ENCODE measurements around the gene ME2.
"Not testable (repeated sequence)": the region's sequence is repeated elsewhere in the genome, so short reads cannot be mapped to it uniquely, and the experiment has no call there.

The ME2 gene

DNA sequence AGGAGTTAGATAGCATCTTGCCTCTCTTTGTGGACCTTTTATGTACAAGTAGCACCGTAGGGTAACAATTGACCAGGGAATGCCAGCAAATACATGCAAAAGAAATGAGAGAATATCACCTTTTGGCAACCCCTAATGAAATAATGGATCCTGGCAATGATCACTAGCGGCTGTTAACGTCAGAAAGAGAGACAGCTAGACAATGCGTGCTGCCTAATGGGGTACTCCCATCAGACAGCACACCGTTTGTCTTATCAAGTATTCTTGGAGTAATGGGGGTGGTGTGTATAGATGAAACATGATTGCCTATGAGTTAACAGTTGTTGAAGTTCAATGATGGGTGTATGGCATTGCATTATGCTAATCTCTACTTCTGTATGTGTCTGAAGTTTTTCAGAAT, 90.5 kb downstream of the ME2 start:
- in situ Hi-C loops (cut with MboI; ENCODE audit: low sequenced_read_pairs), result no loop called here

DNA sequence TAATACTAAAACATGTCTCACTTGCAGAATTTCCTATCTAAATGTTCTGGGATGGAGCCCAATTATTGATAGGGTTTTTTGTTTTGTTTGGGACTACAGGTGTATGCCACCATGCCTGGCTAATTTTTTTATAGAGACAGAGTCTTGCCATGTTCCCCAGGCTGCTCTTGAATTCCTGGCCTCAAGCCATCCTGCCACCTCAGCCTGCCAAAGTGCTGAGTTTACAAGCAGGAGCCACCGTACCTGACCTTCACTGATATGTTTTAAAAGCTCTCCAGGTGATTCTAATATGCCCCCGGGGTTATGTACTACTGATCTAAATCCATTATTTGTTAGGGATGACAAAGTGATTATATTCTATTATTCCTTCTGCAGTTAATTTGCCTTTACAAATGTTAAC, 91.1 kb downstream of the ME2 start:
- in situ Hi-C loops (cut with MboI; ENCODE audit: low sequenced_read_pairs), result no loop called here

DNA sequence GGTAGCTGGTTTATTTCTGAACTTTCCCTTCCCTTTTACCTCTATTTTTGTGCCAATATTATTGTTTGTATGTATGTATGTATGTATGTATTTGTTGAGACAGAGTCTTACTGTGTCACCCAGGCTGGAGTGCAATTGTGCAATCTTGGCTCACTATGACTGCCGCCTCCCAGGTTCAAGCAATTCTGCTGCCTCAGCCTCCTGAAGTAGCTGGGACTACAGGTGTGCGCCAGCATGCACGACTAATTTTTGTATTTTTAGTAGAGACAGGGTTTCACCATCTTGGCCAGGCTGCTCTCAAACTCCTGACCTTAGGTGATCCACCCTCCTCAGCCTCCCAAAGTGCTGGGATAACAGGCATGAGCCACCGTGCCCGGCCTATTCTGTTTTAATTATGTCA, 93.5 kb downstream of the ME2 start:
- in situ Hi-C loops (cut with MboI; ENCODE audit: low sequenced_read_pairs), result not testable (repeated sequence)

DNA sequence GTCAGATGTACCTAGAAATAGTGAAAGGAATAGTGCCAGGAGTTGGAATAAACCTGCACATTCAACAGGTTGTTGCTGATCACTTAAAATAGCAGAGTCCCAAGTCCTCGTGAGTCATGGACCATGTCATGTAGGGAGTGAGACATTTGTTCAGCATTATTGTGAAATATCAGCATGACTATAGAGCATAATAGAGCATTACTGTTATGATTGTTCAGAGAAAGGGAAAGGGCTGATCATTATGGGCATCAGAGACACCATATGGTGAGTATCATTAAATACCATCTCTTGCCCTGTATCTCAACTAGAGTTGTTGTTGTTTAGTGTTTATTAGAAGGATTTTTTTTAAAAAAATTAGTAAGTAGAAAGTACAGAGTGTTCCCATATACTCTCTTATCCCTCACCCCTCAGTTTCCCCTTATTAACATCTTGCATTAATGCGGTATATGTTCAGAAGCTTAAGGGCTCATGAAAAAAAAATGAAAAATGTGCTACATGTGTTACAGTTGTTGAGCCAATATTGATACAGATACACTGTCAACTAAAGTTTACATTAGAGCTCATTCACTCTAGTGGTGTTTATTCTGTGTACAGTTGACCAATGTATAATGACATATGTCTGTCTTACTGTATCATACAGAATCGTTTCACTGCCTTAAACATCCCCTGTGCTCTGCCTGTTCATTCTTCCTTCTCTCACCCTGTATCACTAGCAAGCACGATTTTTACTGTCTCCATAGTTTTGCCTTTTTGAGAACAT, 94.6 kb downstream of the ME2 start:
- in situ Hi-C loops (cut with MboI; ENCODE audit: low sequenced_read_pairs), result no loop called here

DNA sequence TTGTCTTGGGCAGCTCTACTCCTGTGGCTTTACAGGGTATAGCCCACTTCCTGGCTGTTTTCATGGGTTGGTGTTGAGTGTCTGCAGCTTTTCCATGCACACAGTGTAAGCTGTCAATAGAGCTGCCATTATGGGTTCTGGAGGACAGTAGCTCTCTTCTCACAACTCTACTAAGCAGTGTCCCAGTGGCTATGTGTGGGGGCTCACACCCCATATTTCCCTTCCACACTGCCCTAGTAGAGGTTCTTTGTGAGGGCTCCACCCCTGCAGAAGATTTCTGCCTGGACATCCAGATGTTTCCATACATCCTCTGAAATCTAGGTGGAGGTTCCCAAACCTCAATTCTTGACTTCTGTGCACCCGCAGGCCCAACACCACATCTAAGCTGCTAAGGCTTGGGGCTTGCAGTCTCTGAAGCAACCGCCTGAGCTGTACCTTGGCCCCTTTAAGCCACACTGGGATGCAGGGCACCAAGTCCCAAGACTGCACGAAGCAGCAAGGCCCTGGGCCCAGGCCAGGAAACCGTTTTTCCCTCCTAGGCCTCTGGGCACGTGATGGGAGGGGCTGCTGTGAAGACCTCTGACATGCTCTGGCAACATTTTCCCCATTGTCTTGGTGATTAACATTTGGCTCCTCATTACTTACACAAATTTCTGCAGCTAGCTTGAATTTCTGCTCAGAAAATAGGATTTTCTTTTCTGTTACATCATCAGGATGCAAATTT, 98.3 kb downstream of the ME2 start:
- in situ Hi-C loops (cut with MboI; ENCODE audit: low sequenced_read_pairs), result no loop called here

DNA sequence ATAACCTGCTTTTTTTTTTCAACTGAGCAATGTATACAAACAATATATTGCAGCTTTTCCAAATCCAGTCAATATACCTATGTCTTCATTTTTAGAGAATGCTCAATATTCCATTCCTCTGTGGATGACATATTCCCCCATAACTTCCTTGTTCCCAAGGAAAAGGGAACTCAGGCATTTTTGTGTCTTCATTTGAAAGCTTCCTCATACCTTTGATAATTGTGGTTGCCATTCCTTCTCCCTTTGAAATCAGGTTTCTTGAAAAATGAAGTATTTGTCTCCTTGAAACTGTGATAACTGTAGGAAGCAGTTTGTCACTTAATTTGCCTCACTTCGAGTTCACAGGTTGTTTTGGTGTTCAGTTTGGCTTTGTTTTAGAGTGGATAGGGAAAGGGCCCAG, 102.5 kb downstream of the ME2 start:
- in situ Hi-C loops (cut with MboI; ENCODE audit: low sequenced_read_pairs), result no loop called here

DNA sequence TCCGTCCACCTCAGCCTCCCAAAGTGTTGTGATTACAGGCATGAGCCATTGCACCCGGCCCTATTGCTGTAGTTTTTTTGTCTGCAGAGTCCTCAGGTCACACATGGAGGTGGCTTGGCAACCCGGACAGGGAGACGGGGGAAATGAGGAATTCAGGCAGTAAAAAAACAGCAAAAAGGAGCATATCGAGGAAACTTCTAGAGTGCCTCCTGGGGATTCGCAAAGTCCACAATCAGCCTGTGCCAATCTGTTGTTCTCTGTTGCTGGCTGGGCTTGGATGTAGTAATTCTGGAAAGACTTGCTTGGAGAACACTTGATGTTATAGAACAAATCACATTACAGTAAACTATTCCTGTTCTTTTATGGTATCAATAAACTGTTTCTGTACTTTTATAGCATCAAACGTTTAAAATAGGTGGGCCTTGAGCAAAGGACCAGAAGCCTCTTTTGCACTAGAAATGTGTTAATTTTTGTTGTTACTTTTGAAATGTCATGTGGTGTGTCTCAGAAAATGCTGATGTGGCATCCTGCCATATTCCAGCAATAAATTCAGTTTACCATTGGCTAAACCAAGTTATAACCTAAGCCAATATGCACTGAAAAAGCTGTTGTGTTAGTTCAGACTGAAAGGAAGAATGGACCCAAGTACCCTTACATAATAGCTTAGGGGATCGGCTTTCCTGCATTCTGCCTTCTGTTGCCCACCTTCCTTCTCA, 103.3 kb downstream of the ME2 start:
- in situ Hi-C loops (cut with MboI; ENCODE audit: low sequenced_read_pairs), result no loop called here

DNA sequence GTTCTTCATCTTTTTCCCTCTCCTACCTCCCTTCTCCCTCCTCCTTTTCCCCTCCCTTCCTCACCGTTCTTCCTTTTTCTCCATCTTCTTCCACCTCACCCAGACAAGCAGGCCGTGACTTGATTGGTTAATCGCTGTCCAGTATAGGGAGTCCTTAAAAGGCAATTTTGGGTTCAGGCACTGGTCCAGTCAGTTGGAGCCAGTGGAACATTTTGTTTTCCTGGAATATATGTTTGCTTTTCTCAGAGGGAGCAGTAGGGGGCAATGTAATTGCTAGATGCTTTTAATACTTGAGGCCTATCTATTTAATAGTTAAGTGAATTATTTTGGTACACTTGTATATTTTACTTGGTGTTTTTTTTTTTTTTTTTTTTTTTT, 103.9 kb downstream of the ME2 start:
- in situ Hi-C loops (cut with MboI; ENCODE audit: low sequenced_read_pairs), result no loop called here

DNA sequence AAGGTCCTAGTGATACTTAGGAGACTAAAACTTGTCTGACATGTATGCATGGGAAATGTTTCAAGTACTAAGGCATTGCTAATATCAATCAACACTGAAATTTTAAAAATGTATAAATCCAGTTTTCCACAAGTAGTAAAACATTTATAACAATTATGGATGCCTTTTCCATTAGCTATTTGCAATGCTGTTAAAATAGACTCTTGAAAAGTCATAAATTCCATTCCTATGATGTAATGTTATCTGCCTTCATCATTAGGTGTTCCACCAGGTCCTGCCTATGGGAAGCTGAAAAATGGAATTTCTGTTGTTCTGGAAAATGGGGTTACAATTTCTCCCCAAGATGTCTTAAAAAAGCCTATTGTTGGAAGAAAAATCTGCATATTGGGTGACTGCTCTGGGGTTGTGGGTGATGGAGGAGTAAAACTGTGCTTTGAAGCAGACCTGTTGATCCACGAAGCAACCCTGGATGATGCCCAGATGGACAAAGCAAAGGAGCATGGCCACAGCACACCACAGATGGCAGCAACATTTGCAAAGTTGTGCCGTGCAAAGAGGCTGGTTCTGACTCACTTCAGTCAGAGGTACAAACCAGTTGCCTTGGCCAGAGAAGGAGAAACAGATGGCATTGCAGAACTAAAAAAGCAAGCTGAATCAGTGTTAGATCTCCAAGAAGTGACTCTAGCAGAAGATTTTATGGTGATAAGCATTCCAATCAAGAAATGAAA, 107.6 kb downstream of the ME2 start:
- in situ Hi-C loops (cut with MboI; ENCODE audit: low sequenced_read_pairs), result no loop called here

DNA sequence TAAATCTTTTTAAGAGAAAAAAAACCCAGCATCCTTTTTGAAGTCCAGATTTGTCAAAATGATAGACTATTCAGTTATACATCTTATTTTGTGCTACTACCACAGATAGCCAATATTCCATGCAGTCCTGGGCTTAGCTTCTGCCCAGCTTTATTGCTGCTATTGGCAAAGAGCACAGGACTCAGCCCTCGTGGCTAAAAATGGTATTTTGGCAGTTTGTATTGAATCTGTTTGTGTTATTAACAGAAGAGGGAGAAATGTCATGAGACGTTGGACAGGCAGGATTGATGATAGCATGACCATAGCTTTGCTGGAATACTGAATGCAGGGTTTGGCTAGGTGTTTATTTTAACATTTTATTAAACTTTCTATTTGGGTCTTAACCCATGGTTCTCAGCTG, 108.3 kb downstream of the ME2 start:
- in situ Hi-C loops (cut with MboI; ENCODE audit: low sequenced_read_pairs), result no loop called here

DNA sequence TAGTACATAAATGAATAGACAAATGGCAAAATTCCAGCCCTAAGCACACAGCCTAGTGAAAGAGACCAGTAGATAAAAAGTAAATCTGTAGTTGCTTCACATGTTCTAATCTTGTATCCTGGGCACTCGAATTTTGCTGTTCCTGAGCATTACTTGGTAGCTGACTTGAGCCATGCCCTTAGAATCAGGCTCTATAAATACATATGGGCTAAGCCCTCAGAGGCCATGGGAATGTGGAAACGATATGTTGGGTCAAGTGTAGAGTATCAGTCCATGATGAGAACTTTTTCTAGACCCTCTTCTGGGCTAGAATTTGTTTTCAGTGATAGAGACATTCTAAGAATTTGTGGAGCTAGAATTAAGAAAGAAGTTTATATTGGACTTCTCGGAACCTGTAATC, 110.8 kb downstream of the ME2 start:
- in situ Hi-C loops (cut with MboI; ENCODE audit: low sequenced_read_pairs), result no loop called here

DNA sequence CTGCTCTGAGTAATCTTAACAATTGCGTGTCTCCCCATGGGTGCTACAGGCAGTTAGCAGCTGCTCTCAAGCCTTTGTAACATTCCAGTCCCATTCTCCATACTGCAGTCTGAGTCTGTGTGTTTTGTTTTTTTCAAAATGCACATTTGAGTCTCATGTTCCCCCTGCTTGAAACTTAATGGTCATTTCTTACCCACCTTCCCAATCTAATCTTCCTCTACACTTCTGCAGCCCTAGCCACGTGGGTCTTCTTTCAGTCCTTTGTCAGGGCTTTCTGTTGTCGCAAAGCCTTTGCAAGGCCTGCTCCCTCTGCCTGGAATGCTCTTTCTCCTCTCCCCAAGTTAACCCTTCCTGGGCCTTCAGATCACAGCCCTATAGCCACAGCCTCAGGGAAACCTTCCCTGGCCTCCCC, 113.4 kb downstream of the ME2 start:
- in situ Hi-C loops (cut with MboI; ENCODE audit: low sequenced_read_pairs), result no loop called here

DNA sequence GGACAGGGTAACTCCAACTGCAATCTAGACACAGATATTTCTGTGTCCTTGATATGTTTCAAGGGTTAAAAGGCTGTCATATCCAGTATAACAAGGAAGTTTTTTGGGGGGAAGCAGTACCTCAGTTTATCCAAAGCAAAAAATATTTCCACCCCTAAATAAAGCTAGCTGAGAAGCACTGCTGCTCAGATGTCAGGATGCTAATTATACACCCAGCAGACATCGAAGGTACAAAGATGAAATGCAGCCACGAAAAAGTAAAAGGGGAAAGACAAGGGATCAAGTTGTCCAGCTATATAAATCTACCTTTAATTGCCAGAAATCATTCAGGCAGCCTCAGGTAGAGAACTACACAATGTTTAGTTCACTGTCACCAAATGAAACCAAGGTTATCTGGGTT, 115.1 kb downstream of the ME2 start:
- in situ Hi-C loops (cut with MboI; ENCODE audit: low sequenced_read_pairs), result no loop called here

DNA sequence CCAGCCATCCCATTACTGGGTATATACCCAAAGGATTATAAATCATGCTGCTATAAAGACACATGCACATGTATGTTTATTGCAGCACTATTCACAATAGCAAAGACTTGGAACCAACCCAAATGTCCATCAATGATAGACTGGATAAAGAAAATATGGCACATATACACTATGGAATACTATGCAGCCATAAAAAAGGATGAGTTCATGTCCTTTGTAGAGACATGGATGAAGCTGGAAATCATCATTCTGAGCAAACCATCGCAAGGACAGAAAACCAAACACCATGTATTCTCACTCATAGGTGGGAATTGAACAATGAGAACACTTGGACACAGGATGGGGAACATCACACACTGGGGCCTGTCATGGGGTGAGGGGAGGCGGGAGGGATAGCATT, 124.3 kb downstream of the ME2 start:
- in situ Hi-C loops (cut with MboI; ENCODE audit: low sequenced_read_pairs), result not testable (repeated sequence)

All from hTERT RPE-1 (cell line).